Measurements from ENCODE around the gene ZNF74. TPM values are rescaled to one million over a fixed set of nuclear protein-coding genes. Genes with fewer than 3 reads are reported as not detected.
"Not testable (repeated sequence)": the region's sequence is repeated elsewhere in the genome, so short reads cannot be mapped to it uniquely, and the experiment has no call there.

ZNF74 gene
- total and polyA plus RNA-seq, 2 donors (not counting 1 experiment from before 2014, with no cell fraction given) = 11.6 TPM

DNA sequence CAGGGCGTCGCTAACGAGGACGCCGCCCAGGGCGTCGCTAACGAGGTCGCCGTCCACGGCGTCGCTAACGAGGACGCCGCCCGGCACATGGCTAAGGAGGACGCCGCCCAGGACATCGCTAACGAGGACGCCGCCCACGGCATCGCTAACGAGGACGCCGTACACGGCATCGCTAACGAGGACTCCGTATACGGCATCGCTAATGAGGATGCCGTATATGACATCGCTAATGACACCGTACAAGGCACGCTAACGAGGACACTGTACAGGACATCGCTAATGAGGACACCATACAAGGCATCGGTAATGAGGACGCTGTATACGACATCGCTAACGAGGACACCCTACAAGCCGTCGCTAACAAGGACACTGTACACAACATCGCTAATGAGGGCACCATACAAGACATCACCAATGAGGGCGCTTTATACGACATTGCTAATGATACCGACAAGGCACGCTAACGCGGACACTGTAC, 32.2 kb upstream of the ZNF74 start:
- POLR2A ChIA-PET; H3K9me3 Mint-ChIP-seq (ENCODE audit: insufficient read depth); H3K9me3 ChIP-seq (ENCODE audit: control extremely low read depth in 1 of 3, control insufficient read depth in 2 of 3, insufficient read depth in 1 of 3, low read length in 2 of 3); DNase-seq; H4K20me1 ChIP-seq (ENCODE audit: control insufficient read depth, insufficient read depth, low read length, poor library complexity, severe bottlenecking); H3K36me3 ChIP-seq (replicated peaks in 1 of 2; ENCODE audit: control extremely low read depth in 1 of 2, control insufficient read depth in 1 of 2, extremely low read depth in 1 of 2, insufficient read depth in 2 of 2, low read length in 1 of 2); H3K27me3 Mint-ChIP-seq; H3K27ac Mint-ChIP-seq; H3K4me1 Mint-ChIP-seq; H3K4me2 ChIP-seq (replicated peaks; ENCODE audit: low read depth, low read length, poor library complexity, severe bottlenecking); H3K79me2 ChIP-seq (ENCODE audit: control insufficient read depth, insufficient read depth, low read length); H3K4me3 Mint-ChIP-seq; H3K4me1 ChIP-seq (ENCODE audit: control insufficient read depth in 2 of 2, insufficient read depth in 2 of 2, low read length in 2 of 2); intact Hi-C loops (cut with micrococcal nuclease); H2AFZ ChIP-seq (ENCODE audit: insufficient read depth, low read depth, low read length, poor library complexity, severe bottlenecking); H3K9ac ChIP-seq (ENCODE audit: low read length); H3K4me3 ChIP-seq (ENCODE audit: control extremely low read depth in 1 of 5, extremely low read depth in 1 of 5, insufficient read depth in 1 of 5, low read depth in 2 of 5, low read length in 4 of 5); H3K27me3 ChIP-seq (replicated peaks in 1 of 4; ENCODE audit: control extremely low read depth in 1 of 4, control insufficient read depth in 3 of 4, insufficient read depth in 4 of 4, low read length in 3 of 4); CTCF ChIA-PET; ATAC-seq (ENCODE audit: low read depth); H3K27ac ChIP-seq (ENCODE audit: low read length in 2 of 2): not testable (repeated sequence)
- 94% methylated on average over 51 of the region's 54 CpGs for WGBS (ENCODE audit: insufficient coverage)

DNA sequence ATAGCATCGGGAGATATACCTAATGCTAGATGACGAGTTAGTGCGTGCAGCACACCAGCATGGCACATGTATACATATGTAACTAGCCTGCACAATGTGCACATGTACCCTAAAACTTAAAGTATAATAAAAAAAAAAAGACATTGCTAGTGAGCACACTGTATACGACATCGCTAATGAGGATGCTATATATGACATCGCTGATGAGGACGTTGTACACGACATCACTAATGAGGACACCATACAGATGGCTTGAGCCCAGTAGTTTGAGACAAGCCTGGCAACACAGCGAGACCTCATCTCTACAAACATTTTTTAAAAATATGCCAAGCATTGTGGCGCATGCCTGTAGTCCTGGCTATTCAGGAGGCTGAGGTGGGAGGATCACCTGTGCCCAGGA, 31.5 kb upstream of the ZNF74 start:
- H3K4me2 ChIP-seq (replicated peaks; ENCODE audit: low read depth, low read length, poor library complexity, severe bottlenecking); H2AFZ ChIP-seq (ENCODE audit: insufficient read depth, low read depth, low read length, poor library complexity, severe bottlenecking); H3K27ac ChIP-seq (ENCODE audit: low read length in 2 of 2); H3K4me1 ChIP-seq (ENCODE audit: control insufficient read depth in 2 of 2, insufficient read depth in 2 of 2, low read length in 2 of 2); H3K4me1 Mint-ChIP-seq; CTCF ChIA-PET; POLR2A ChIA-PET; H3K27ac Mint-ChIP-seq; intact Hi-C loops (cut with micrococcal nuclease); H3K27me3 ChIP-seq (replicated peaks in 1 of 4; ENCODE audit: control extremely low read depth in 1 of 4, control insufficient read depth in 3 of 4, insufficient read depth in 4 of 4, low read length in 3 of 4); ATAC-seq (ENCODE audit: low read depth); H3K27me3 Mint-ChIP-seq; H3K4me3 Mint-ChIP-seq; H3K9me3 ChIP-seq (ENCODE audit: control extremely low read depth in 1 of 3, control insufficient read depth in 2 of 3, insufficient read depth in 1 of 3, low read length in 2 of 3); H4K20me1 ChIP-seq (ENCODE audit: control insufficient read depth, insufficient read depth, low read length, poor library complexity, severe bottlenecking); H3K36me3 ChIP-seq (replicated peaks in 1 of 2; ENCODE audit: control extremely low read depth in 1 of 2, control insufficient read depth in 1 of 2, extremely low read depth in 1 of 2, insufficient read depth in 2 of 2, low read length in 1 of 2); H3K79me2 ChIP-seq (ENCODE audit: control insufficient read depth, insufficient read depth, low read length); H3K9ac ChIP-seq (ENCODE audit: low read length); DNase-seq; H3K9me3 Mint-ChIP-seq (ENCODE audit: insufficient read depth); H3K4me3 ChIP-seq (ENCODE audit: control extremely low read depth in 1 of 5, extremely low read depth in 1 of 5, insufficient read depth in 1 of 5, low read depth in 2 of 5, low read length in 4 of 5): not testable (repeated sequence)
- WGBS (ENCODE audit: insufficient coverage) = 90% methylated on average over 2 of the region's 10 CpGs

- ATAC-seq (ENCODE audit: low read depth); H3K27ac ChIP-seq (ENCODE audit: low read length in 2 of 2); H3K4me2 ChIP-seq (replicated peaks; ENCODE audit: low read depth, low read length, poor library complexity, severe bottlenecking); CTCF ChIA-PET; H3K4me3 Mint-ChIP-seq; H3K4me1 ChIP-seq (ENCODE audit: control insufficient read depth in 2 of 2, insufficient read depth in 2 of 2, low read length in 2 of 2); H3K9ac ChIP-seq (ENCODE audit: low read length); POLR2A ChIA-PET; H3K27ac Mint-ChIP-seq; H3K27me3 ChIP-seq (replicated peaks in 1 of 4; ENCODE audit: control extremely low read depth in 1 of 4, control insufficient read depth in 3 of 4, insufficient read depth in 4 of 4, low read length in 3 of 4); H4K20me1 ChIP-seq (ENCODE audit: control insufficient read depth, insufficient read depth, low read length, poor library complexity, severe bottlenecking); H3K79me2 ChIP-seq (ENCODE audit: control insufficient read depth, insufficient read depth, low read length); H3K9me3 Mint-ChIP-seq (ENCODE audit: insufficient read depth); H3K36me3 ChIP-seq (replicated peaks in 1 of 2; ENCODE audit: control extremely low read depth in 1 of 2, control insufficient read depth in 1 of 2, extremely low read depth in 1 of 2, insufficient read depth in 2 of 2, low read length in 1 of 2); H2AFZ ChIP-seq (ENCODE audit: insufficient read depth, low read depth, low read length, poor library complexity, severe bottlenecking); H3K4me1 Mint-ChIP-seq; H3K9me3 ChIP-seq (ENCODE audit: control extremely low read depth in 1 of 3, control insufficient read depth in 2 of 3, insufficient read depth in 1 of 3, low read length in 2 of 3); H3K27me3 Mint-ChIP-seq; H3K4me3 ChIP-seq (ENCODE audit: control extremely low read depth in 1 of 5, extremely low read depth in 1 of 5, insufficient read depth in 1 of 5, low read depth in 2 of 5, low read length in 4 of 5); intact Hi-C loops (cut with micrococcal nuclease); DNase-seq: not testable (repeated sequence)
- WGBS (ENCODE audit: insufficient coverage) = 69% methylated on average over 5 of the region's 11 CpGs
Observed at GRCh38 chr22:20364335-20365260, 29.4 kb upstream of the ZNF74 start.

- H3K27ac ChIP-seq (ENCODE audit: low read length in 2 of 2); H3K9me3 Mint-ChIP-seq (ENCODE audit: insufficient read depth); H3K4me3 Mint-ChIP-seq; H3K4me2 ChIP-seq (replicated peaks; ENCODE audit: low read depth, low read length, poor library complexity, severe bottlenecking); H3K4me1 Mint-ChIP-seq; ATAC-seq (ENCODE audit: low read depth); DNase-seq; CTCF ChIA-PET; H4K20me1 ChIP-seq (ENCODE audit: control insufficient read depth, insufficient read depth, low read length, poor library complexity, severe bottlenecking); H3K79me2 ChIP-seq (ENCODE audit: control insufficient read depth, insufficient read depth, low read length); H3K36me3 ChIP-seq (replicated peaks in 1 of 2; ENCODE audit: control extremely low read depth in 1 of 2, control insufficient read depth in 1 of 2, extremely low read depth in 1 of 2, insufficient read depth in 2 of 2, low read length in 1 of 2); H3K4me1 ChIP-seq (ENCODE audit: control insufficient read depth in 2 of 2, insufficient read depth in 2 of 2, low read length in 2 of 2); POLR2A ChIA-PET; H3K4me3 ChIP-seq (ENCODE audit: control extremely low read depth in 1 of 5, extremely low read depth in 1 of 5, insufficient read depth in 1 of 5, low read depth in 2 of 5, low read length in 4 of 5); H3K9ac ChIP-seq (ENCODE audit: low read length); H3K27me3 Mint-ChIP-seq; H3K9me3 ChIP-seq (ENCODE audit: control extremely low read depth in 1 of 3, control insufficient read depth in 2 of 3, insufficient read depth in 1 of 3, low read length in 2 of 3); H3K27ac Mint-ChIP-seq; intact Hi-C loops (cut with micrococcal nuclease); H2AFZ ChIP-seq (ENCODE audit: insufficient read depth, low read depth, low read length, poor library complexity, severe bottlenecking); H3K27me3 ChIP-seq (replicated peaks in 1 of 4; ENCODE audit: control extremely low read depth in 1 of 4, control insufficient read depth in 3 of 4, insufficient read depth in 4 of 4, low read length in 3 of 4): not testable (repeated sequence)
- 95% methylated on average over 6 of the region's 9 CpGs for WGBS (ENCODE audit: insufficient coverage)
Observed at GRCh38 chr22:20366841-20367240, 27.1 kb upstream of the ZNF74 start.

Data from B cell (primary cell).